GM18526 (cell line): Measurements from ENCODE around the gene THAP7.

Source experiments
- POLR2A ChIP-seq: IDR thresholded peaks from 3 replicates; pipeline ENCODE4 v1.6.1; 2011; ENCODE audit not compliant: insufficient read length; ENCODE audit errors: extremely low read depth

The THAP7 gene

GRCh38 chr22:21022507-21022906 lies 20.6 kb upstream of the THAP7 start:
- TF ChIP-seq POLR2A = no peak

- no peak for TF ChIP-seq POLR2A
These were observed 19.0 kb upstream of the THAP7 start for GRCh38 chr22:21020802-21021429.

GRCh38 chr22:21018314-21018713 lies 16.4 kb upstream of the THAP7 start:
- TF ChIP-seq POLR2A = no peak

GRCh38 chr22:21016644-21017420 lies 14.9 kb upstream of the THAP7 start:
- no peak for TF ChIP-seq POLR2A

GRCh38 chr22:21015466-21016006 lies 13.6 kb upstream of the THAP7 start:
- no peak for TF ChIP-seq POLR2A

- no peak for TF ChIP-seq POLR2A
These were observed 13.0 kb upstream of the THAP7 start, which contains the start of gene P2RX6 for GRCh38 chr22:21014726-21015465. P2RX6 (plus strand) TSS chr22:21015165; CDS start chr22:21015175, 10 bp downstream.

GRCh38 chr22:21014202-21014725 lies 12.3 kb upstream of the THAP7 start:
- no peak for TF ChIP-seq POLR2A

GRCh38 chr22:21013657-21014201 lies 11.8 kb upstream of the THAP7 start:
- no peak for TF ChIP-seq POLR2A

GRCh38 chr22:21012446-21013407 lies 10.8 kb upstream of the THAP7 start:
- TF ChIP-seq POLR2A = no peak

- TF ChIP-seq POLR2A = no peak
These were observed 8.7 kb upstream of the THAP7 start for GRCh38 chr22:21010426-21011113.

- TF ChIP-seq POLR2A = no peak
These were observed 7.9 kb upstream of the THAP7 start for GRCh38 chr22:21009638-21010425.

GRCh38 chr22:21003782-21004181 lies 1.9 kb upstream of the THAP7 start:
- no peak for TF ChIP-seq POLR2A

- no peak for TF ChIP-seq POLR2A
These were observed 824 bp downstream of the THAP7 start for GRCh38 chr22:21000987-21001600.
